AG04450 (cell line): ENCODE data around the gene TLCD5. TPM values are rescaled to one million over a fixed set of nuclear protein-coding genes. Genes with fewer than 3 reads are reported as not detected.

Source experiments
- CTCF ChIA-PET: fragments of 300-600, 350-600 bp; formaldehyde crosslinking; extraction: SDS; loops from one replicate; lab custom pipeline; 2022; ENCODE audit warnings: antibody characterized with exemption, inconsistent platforms; lab: Charles Lee
- POLR2A ChIA-PET: fragments of 350-600 bp; formaldehyde crosslinking; extraction: SDS; loops from one replicate; lab custom pipeline; 2021; ENCODE audit warnings: antibody characterized with exemption, inconsistent platforms; lab: Yijun Ruan, JAX
- DNase-seq: peaks from one replicate; pipeline ENCODE4 v3.0.0-alpha.2; 2011; ENCODE audit warnings: low read depth, low spot score
- H3K27ac ChIP-seq: one replicate; pipeline ENCODE4 v1.5.1; 2012; ENCODE audit warnings: low read depth, low read length, control low read depth
- H3K27me3 ChIP-seq: one replicate; pipeline ENCODE4 v1.6.0; 2012; ENCODE audit warnings: low read length; ENCODE audit not compliant: control insufficient read depth, insufficient read depth
- H3K4me3 ChIP-seq: 2 replicates; pipeline ENCODE4 v1.5.1; 2011; ENCODE audit warnings: mild to moderate bottlenecking, low read depth, low read length, control low read depth
- H3K9me3 ChIP-seq: 2 replicates; pipeline ENCODE4 v1.5.1; 2012; ENCODE audit warnings: low read length; ENCODE audit not compliant: control insufficient read depth, insufficient read depth
- polyA plus RNA-seq: library from polyadenylated mRNA; depleted of rRNA; stranded (reverse); fragments of >200 nt; gene quantifications from 2 replicates; pipeline ENCODE4 v1.2.3, GENCODE V29; 2011
- TF ChIP-seq, protein P1 (sequence below): IDR thresholded peaks from 2 replicates; pipeline ENCODE4 v1.5.1; 2011; ENCODE audit warnings: low read depth, low read length, control low read depth, inconsistent platforms

TLCD5 gene
- polyA plus RNA-seq, 1 experiment: 14.9 TPM

DNA sequence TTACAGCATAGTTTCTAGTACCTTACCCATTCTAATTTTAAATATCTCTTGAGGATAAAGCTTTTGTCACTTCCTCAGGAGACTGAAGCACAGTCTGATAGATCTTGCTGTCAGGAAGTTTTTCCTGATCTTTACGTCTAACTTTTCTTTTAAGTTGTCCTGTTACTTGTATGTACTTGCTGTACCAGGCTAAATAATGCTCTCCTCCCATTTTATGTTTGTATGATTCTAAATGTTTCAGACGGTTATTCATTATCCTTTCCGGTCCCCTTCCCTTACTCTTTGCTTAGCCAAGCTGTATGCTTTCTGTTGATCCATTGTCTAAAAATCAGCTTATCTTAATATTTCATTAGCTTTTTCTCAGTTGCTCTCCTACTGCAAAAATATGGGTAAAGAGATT, 17.1 kb downstream of the TLCD5 start:
- H3K4me3 ChIP-seq: no peak overlapping the region
- no peaks in the 10 kb centered on the region for H3K9me3 ChIP-seq
- H3K27ac ChIP-seq: no peak overlapping the region
- POLR2A ChIA-PET: no interaction called here
- TF ChIP-seq, protein P1, sequence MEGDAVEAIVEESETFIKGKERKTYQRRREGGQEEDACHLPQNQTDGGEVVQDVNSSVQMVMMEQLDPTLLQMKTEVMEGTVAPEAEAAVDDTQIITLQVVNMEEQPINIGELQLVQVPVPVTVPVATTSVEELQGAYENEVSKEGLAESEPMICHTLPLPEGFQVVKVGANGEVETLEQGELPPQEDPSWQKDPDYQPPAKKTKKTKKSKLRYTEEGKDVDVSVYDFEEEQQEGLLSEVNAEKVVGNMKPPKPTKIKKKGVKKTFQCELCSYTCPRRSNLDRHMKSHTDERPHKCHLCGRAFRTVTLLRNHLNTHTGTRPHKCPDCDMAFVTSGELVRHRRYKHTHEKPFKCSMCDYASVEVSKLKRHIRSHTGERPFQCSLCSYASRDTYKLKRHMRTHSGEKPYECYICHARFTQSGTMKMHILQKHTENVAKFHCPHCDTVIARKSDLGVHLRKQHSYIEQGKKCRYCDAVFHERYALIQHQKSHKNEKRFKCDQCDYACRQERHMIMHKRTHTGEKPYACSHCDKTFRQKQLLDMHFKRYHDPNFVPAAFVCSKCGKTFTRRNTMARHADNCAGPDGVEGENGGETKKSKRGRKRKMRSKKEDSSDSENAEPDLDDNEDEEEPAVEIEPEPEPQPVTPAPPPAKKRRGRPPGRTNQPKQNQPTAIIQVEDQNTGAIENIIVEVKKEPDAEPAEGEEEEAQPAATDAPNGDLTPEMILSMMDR: no peak
- no peak for DNase-seq
- no peaks in the 10 kb centered on the region for H3K27me3 ChIP-seq
- CTCF ChIA-PET: interaction anchor here (1.2 kb wide), 1 partner anchor 172 kb away, joined by 4 read pairs; no protein-coding TSS in a partner anchor

DNA sequence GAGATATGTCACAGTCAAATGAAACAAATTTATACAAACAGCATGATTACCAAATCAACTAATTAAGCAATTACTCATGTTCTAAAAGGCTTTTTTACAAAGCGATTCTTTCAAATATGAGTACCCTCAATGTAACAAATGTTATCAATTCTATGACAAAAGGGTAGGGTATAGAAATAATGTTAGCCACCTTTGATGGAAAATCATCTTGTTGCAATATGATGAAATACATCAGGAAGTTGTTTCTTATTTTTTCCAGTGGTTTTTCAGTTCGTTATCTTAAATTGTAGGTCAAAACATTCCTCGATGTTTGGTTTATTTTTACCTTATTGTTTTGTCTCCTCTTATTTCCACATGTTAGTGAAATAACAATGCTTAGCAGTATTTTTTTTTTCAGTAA, 17.6 kb downstream of the TLCD5 start:
- H3K4me3 ChIP-seq: no peak overlapping the region
- H3K9me3 ChIP-seq: no peaks in the 10 kb centered on the region
- POLR2A ChIA-PET: no interaction called here
- no peaks in the 10 kb centered on the region for H3K27me3 ChIP-seq
- H3K27ac ChIP-seq: no peak overlapping the region
- no peak for DNase-seq
- TF ChIP-seq, protein P1: no peak
- CTCF ChIA-PET: no interaction called here

DNA sequence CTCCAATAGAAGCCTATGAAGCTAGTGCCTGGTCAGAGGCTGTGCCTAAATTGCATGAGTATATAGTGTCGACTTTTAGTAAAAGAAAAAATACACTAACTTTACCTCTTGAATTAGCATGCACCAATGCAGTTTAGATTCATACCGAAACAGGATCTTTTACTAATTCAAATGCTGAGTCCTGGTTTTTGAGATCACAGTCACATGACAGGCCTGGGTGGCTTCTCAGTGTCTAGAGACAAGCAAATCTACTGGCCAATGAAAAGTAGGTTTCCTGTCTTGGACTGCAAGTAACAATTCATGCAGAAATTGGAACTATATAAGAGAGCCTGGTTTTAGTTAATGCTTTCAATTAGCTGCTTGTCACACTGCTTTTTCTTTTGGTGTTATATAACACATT, 18.3 kb downstream of the TLCD5 start:
- H3K27ac ChIP-seq: no peak overlapping the region
- DNase-seq: no peak
- ChIA-PET CTCF (interaction anchor here (0.7 to 0.9 kb wide), 2 partner anchors 43 to 77 kb away, joined by 3 to 10 read pairs; no protein-coding TSS in a partner anchor), POLR2A (no interaction called here)
- no peaks in the 10 kb centered on the region for H3K9me3 ChIP-seq
- no peak overlapping the region for H3K4me3 ChIP-seq
- TF ChIP-seq, protein P1: no peak
- H3K27me3 ChIP-seq: no peaks in the 10 kb centered on the region

DNA sequence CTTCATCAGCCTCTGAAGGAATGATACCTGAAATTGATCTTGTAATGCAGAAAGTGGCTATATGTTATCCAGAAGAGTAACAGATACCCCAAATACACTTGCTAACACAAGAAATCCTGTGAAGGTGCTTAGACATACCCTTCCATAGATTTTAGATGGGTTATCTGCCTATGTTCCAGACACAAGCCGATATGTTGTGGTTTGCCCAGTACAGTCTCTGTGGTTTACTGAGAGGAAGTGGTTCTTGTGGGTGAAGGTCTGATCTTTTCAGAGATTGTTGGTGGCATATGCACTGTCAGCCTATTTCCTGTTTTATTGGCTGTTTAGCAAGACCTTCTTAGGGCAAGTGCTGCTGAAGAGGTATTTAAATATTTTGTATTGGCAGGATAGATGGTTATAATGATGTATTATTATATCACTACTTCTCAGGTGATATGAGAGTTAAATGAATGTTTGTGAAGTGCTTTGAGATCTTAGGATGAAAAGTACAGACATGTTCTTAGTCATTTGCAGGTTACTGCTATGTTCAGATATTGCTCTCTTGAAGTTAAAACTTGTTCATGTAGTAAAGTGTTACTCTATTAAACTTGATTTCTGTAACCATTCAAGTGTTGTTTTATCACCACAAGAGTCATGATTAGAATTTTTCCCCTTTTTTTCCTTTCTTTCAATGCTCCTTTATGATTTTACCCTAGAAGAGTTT, 19.4 kb downstream of the TLCD5 start:
- ChIA-PET POLR2A (no interaction called here), CTCF (interaction anchor here (0.7 to 0.9 kb wide), 2 partner anchors 42 to 76 kb away, joined by 3 to 10 read pairs; no protein-coding TSS in a partner anchor)
- no peaks in the 10 kb centered on the region for H3K9me3 ChIP-seq
- TF ChIP-seq, protein P1: no peak
- H3K27me3 ChIP-seq: no peaks in the 10 kb centered on the region
- H3K27ac ChIP-seq: no peak overlapping the region
- no peak for DNase-seq
- no peak overlapping the region for H3K4me3 ChIP-seq

DNA sequence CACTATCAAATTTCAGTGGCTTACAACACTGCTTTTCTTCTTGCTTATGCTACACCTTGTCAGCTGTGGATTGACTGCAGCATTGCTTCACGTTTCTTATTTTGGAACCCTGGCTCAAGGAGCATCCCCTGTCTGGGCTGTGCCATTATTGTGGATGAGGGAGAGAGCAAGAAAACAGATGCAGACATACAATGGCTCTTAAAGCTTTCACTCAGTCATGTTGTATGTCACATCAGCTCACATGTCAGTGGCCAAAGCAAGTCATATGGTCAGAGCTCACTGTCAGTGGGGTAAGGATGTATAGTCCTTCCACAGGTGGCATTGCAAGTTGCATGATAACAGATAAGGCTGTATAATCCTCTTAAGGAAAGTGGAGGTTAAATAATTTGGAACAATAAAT, 21.1 kb downstream of the TLCD5 start:
- Histone ChIP-seq H3K9me3 (no peaks in the 10 kb centered on the region), H3K27ac (no peak overlapping the region), H3K4me3 (no peak overlapping the region), H3K27me3 (no peaks in the 10 kb centered on the region)
- ChIA-PET POLR2A (no interaction called here), CTCF (interaction anchor here (1.4 kb wide), 1 partner anchor 11 kb away, joined by 3 read pairs; no protein-coding TSS in a partner anchor)
- TF ChIP-seq, protein P1: no peak
- no peak for DNase-seq
